Measurements from ENCODE around the gene NMT2. TPM values are rescaled to one million over a fixed set of nuclear protein-coding genes. Genes with fewer than 3 reads are reported as not detected.

NMT2 gene
- polyA plus RNA-seq, 1 donor from 2014 or later = 24.6 TPM

DNA sequence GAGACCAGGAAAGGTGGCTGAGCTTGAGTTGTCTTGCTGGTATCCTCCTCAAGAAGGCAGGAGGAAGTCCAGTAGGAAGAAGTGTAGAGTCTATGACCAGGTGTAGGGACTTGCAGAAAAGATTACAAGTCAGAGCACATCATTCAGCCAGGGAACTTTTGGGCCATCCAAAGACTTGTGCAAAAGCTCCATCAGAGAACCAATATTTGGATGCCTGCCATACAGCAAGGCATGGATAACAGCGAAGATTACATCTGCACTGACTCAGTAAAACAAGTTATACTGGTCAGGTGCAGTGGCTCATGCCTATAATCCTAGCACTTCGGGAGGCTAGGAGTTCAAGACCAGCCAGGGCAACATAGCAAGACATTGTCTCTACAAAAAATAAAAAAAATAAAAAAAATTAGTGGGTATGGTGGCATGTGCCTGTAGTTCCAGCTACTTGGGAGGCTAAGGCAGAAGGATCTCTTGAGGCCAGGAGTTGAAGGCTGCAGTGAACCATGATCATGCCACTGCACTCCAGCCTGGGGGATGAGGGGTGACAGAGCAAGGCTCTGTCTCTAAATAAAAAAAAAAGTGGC is 13.2 kb upstream of the NMT2 start:
- no peaks in the 10 kb centered on the region for H3F3A ChIP-seq (ENCODE audit: insufficient read depth, low read length, poor library complexity, severe bottlenecking)
- no peaks in the 10 kb centered on the region for H3K9me3 ChIP-seq (ENCODE audit: low read length)
- H4K20me1 ChIP-seq (ENCODE audit: insufficient read depth) = no peaks in the 10 kb centered on the region
- no peaks in the 10 kb centered on the region for H3K36me3 ChIP-seq (ENCODE audit: insufficient read depth, low read length)
- no peak overlapping the region for H3K9ac ChIP-seq (ENCODE audit: low read length)
- no peaks in the 10 kb centered on the region for H3K79me2 ChIP-seq (replicated peaks; ENCODE audit: insufficient read depth, low read length)
- no peak overlapping the region for H3K4me3 ChIP-seq (ENCODE audit: low read length)
- H3K4me2 ChIP-seq (ENCODE audit: low read length) = no peak overlapping the region
- no peaks in the 10 kb centered on the region for H3K9me2 ChIP-seq (ENCODE audit: insufficient read depth, low read length)
- no peak overlapping the region for H2AFZ ChIP-seq (ENCODE audit: low read depth, low read length)
- H3K27ac ChIP-seq (ENCODE audit: low read length) = no peak overlapping the region
- H3K27me3 ChIP-seq (ENCODE audit: insufficient read depth, low read depth, low read length) = no peaks in the 10 kb centered on the region
- TF ChIP-seq POLR2AphosphoS5 (IDR thresholded peaks at IDR 0.05) (no peak), CTCF (IDR thresholded peaks at IDR 0.05; ENCODE audit: poor library complexity, severe bottlenecking) (no peak), MXI1 (conservative IDR thresholded peaks at IDR 0.05; ENCODE audit: poor library complexity, severe bottlenecking) (no peak), SMC3 (conservative IDR thresholded peaks at IDR 0.05; ENCODE audit: poor library complexity) (no peak), RAD21 (conservative IDR thresholded peaks at IDR 0.05) (no peak), EP300 (conservative IDR thresholded peaks at IDR 0.05; ENCODE audit: poor library complexity, severe bottlenecking) (no peak), REST (IDR thresholded peaks at IDR 0.05; ENCODE audit: borderline replicate concordance) (no peak), TAF1 (IDR thresholded peaks at IDR 0.05; ENCODE audit: low read depth) (no peak)

DNA sequence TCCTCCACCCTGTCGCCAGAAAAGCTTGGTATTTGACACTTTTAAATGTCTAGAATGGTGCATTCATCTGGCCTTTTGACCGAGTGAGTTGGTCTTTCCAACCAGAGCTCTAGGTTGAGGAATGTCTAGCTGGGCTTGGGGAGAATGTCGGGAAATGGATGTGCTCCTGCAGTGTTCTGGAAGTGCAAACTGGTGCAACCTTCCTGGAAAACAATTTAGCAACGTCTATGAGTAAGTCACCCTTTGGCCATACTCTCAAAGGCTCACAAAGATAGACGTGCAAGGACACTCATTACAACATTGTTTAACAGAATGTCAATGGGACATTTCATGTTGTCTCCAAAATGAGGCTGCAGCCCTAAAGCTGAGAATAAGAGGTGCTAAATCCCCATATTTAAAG is 12.2 kb upstream of the NMT2 start:
- Histone ChIP-seq H3K4me3 (ENCODE audit: low read length) (no peak overlapping the region), H3K9ac (ENCODE audit: low read length) (no peak overlapping the region), H3K9me3 (ENCODE audit: low read length) (no peaks in the 10 kb centered on the region), H3K9me2 (ENCODE audit: insufficient read depth, low read length) (no peaks in the 10 kb centered on the region), H2AFZ (ENCODE audit: low read depth, low read length) (no peak overlapping the region), H4K20me1 (ENCODE audit: insufficient read depth) (no peaks in the 10 kb centered on the region), H3K79me2 (replicated peaks; ENCODE audit: insufficient read depth, low read length) (no peaks in the 10 kb centered on the region), H3K36me3 (ENCODE audit: insufficient read depth, low read length) (no peaks in the 10 kb centered on the region), H3K27ac (ENCODE audit: low read length) (no peak overlapping the region), H3K4me2 (ENCODE audit: low read length) (no peak overlapping the region), H3K27me3 (ENCODE audit: insufficient read depth, low read depth, low read length) (no peaks in the 10 kb centered on the region), H3F3A (ENCODE audit: insufficient read depth, low read length, poor library complexity, severe bottlenecking) (no peaks in the 10 kb centered on the region)
- no peak for TF ChIP-seq CTCF (IDR thresholded peaks at IDR 0.05; ENCODE audit: poor library complexity, severe bottlenecking)
- no peak for TF ChIP-seq MXI1 (conservative IDR thresholded peaks at IDR 0.05; ENCODE audit: poor library complexity, severe bottlenecking)
- TF ChIP-seq POLR2AphosphoS5 (IDR thresholded peaks at IDR 0.05) = no peak
- TF ChIP-seq EZH2 (IDR thresholded peaks at IDR 0.05; ENCODE audit: borderline replicate concordance, insufficient read depth, low read length, poor library complexity, severe bottlenecking) = no peak
- TF ChIP-seq TAF1 (IDR thresholded peaks at IDR 0.05; ENCODE audit: low read depth) = no peak
- no peak for TF ChIP-seq SMC3 (conservative IDR thresholded peaks at IDR 0.05; ENCODE audit: poor library complexity)
- TF ChIP-seq RAD21 (conservative IDR thresholded peaks at IDR 0.05) = no peak
